Non-pigmented ciliary epithelial cell (primary cell): ENCODE measurements around the gene VEGFD.
"Not testable (repeated sequence)": the region's sequence is repeated elsewhere in the genome, so short reads cannot be mapped to it uniquely, and the experiment has no call there.

ENCODE experiments used
- DNase-seq: peaks from one replicate; pipeline ENCODE4 v3.0.0-alpha.2; 2010; ENCODE audit warnings: low read depth

The VEGFD gene

DNA sequence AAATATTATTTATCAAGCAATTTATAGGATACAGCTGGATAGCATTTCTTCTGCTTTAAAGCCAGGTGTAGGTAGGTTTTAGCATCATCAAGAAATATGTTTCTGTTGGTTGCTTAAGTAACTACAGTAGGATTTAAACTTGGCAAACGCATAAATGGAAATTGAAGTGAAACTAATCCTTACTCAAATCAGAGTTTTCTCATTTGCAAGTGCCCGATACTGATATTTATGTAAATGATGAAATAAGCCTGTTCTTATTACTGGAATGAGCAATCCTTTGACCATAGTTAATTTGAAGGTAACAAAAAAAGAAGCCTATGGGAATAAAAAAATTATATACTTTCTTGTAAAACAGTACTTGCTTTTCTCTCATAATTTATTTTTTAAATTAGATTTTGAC, 25.7 kb downstream of the VEGFD start:
- no peak for DNase-seq

GRCh38 chrX:15356444-15356843, 27.8 kb downstream of the VEGFD start:
- no peak for DNase-seq

GRCh38 chrX:15350329-15350996, 33.8 kb downstream of the VEGFD start:
- DNase-seq: no peak

DNA sequence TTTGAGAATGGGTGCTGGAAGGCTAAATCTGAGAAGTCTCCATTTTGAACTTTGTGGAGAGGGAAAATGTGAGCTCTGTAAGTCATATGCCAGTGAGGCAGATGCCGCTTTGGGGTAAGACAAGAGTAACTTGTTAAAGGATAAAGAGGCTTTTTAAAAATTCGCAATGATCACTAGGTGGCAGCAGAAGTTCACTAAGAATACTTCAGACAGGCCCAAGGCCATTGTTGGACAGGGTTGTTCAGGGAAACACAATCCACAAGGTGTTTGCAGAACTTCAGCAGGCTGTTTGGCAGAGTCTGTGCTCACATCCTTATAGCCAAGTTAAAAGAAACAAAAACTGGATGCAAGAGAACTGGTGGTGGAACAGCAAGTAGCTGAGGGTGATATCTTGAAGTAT, 35.2 kb downstream of the VEGFD start:
- DNase-seq: peak; percentile 19

DNA sequence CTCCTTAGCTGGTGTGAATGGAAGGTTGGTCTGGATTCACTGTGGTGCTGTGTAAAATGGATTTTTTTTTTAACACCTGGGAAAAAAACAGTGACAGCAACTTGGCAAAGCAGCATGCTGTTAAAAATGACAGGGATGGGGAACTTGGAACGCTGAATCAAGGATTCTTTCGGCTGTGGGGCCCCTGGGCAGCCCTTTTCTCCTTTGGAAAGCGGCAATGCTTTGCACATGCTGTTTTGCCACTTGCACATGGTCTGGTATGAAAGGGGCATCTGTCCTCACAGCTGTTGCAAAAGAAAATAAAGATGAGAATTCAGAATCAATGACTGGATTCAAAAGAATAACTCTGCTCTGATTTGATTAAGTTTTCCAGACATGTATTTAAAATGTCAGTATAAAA, 38.2 kb downstream of the VEGFD start:
- DNase-seq: no peak

GRCh38 chrX:15344106-15344505, 40.1 kb downstream of the VEGFD start:
- DNase-seq: no peak

DNA sequence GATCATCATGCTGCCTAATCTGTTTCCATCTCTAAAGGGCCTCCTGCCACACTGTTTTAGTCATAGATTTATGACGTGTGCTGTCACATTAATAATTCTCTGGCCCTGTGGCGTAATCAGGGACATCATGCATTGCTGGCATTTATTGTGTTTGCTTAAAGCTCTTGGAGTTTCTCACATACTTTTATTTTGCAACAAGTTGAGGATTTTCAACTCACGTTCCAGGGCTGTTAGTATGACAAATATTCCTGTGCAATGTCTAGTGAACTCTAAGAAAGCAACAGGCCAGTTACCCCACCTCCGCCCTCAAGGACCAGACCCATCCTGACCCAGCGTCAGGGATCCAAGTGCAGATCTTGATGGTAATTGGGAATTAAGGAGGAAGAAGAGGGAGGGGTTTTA, 41.1 kb downstream of the VEGFD start:
- no peak for DNase-seq

DNA sequence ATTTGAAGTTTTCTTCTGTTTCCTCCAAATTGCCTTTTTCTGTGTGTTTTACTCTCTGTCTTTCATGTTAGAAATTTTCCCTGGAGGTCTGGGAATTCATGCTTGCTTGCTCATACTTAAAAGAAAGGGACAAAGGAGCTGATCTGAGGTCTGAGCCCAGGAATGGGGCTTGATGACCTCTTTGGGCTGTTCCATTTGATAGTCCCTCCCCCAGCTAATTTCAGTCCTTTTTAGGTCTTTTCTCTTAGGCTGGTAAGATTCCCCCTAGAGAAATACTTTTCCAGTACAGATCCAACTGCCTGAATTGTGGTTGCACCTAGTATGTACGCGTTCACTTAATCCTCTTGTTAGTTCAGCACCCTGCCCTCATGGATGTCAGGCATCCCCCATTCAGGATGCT, 43.3 kb downstream of the VEGFD start:
- no peak for DNase-seq

DNA sequence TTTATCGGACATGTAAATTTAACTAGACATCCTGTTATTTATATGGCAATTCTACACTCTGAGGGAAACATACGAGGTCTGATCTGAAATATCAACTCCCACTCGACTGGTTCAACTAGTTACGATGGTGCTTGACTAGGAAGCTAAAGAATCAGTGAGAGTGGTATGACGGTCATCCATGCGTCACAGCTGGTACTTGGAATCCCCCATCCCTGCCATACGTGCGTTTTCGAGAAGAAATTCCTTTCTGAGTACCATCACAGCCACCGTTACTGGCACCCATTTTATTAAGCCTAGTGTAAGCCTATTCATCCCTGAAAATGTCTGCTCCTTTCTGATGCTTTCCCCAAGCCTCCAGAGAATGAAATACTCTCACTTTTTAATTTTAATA, 48.2 kb downstream of the VEGFD start:
- peak; percentile 18 for DNase-seq

- DNase-seq: peak; percentile 86
Observed at GRCh38 chrX:15335135-15336022, 48.8 kb downstream of the VEGFD start, which contains the start of gene PIGA. TSS of gene PIGA (minus strand) at chrX:15335523. CDS start at chrX:15331930, 3,593 bp downstream.

DNA sequence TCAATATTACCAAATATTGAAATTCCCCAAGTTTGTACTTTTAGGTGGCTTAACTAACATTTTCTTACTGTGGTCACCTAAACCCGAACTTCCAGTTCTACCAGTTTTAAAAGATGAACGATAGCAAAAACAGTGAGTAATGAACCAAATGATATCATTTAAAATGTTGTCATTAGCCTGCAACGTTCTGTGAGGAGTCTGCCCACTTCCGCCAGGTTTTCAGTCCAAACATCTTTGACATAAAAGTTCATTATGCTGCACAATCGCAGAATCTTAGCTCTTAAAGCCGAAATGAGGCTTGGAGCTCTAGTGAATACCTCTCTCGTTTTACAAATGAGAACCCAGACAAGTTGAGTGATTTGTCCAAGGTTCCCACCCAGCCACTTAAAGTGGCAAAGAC, 49.7 kb downstream of the VEGFD start:
- DNase-seq: no peak

DNA sequence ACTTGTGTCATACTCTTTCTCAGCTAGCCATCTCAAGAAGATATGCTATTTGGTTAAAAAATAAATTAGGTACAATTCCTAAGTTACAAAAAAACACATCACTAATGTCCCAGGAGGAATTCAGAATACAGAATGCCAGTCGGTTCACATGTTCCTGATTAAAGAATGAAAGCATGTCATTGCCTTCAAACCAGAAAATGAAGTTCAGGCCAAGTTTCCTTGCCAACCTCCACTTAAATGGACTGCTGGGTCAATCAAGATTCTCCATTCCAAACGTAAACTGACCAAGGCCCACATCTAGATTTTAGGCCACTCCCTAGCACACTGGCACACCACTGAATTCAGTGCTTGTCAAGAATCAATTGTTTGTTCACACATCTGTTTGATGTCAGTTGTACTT, 55.4 kb downstream of the VEGFD start:
- DNase-seq: no peak

- DNase-seq: no peak
Observed at GRCh38 chrX:15328131-15328530, 56.1 kb downstream of the VEGFD start.

DNA sequence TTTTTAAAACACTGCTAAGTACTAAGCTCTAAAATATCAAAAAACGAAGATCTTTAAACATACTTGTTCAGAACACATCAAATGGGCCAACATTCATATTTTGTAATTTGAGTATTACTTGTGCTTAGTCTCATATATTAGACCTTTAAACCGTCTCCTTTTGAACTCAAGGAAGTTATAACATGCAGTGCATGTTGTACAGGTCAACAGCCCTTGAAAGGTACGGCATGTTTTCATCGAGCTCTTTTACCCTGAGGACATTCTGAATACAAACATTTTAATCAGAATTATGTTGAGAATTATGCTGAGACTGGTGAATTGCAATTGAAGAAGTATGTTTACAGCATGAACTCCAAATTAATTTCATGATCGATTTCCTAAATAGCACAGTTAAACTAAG, 61.7 kb downstream of the VEGFD start:
- no peak for DNase-seq

GRCh38 chrX:15322072-15322471, 62.1 kb downstream of the VEGFD start:
- DNase-seq: no peak

DNA sequence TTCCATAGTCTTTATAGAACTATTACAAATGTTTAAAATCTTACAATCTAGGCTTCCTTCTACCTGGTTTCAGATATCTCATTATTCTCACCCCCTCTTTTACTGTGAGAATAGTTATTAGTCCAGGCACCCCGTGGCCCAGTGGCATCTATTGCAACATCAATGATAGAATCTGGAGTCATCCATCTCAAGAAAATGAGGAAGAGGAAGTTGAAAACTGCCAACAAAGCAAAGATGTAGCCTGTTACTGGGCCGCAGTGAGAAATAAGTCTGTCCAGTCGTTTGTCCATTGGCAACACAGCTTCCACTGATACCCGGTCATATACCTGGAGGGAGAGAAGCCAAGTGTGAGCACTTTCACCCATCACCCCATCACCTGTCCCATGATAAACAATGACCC, 62.8 kb downstream of the VEGFD start:
- DNase-seq: no peak

GRCh38 chrX:15320297-15320696, 63.9 kb downstream of the VEGFD start:
- no peak for DNase-seq

DNA sequence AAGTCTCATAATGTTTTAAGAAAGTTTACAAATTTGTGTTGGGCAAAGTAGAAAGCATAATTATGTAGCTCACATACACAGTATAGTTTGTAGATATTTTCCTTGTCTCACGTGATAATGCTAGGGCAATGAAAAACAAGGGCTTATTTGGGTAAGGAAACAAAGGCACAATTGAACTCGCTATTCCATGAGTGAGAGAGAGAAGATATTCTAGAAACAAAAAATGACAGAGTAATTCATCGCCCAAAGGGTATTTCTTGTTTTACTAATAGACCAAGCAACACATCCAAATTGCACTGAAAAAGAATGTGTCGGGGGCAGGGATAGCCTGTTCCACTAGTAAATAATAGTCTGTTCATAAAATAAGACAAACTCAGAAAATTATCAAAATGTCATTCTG, 65.1 kb downstream of the VEGFD start:
- no peak for DNase-seq

DNA sequence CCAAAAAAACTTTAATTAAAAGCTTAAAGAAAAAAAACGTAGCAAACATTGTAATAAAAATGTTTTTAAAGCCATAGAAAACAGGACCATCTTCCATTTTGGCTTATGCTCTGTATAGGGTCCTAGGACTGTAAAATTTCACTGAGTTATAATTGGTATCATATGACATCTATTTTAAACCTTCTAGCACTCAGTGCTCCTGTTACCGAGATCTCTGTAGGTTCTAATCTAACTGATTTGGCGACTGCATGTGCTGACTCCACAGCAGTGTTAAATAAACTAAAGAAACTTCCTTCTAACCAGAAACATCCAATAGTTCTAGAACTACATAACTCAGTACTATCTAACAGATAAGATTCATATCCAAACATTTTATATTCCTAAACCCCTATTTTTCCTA, 68.7 kb downstream of the VEGFD start, which contains the start of gene ASB11:
Gene ASB11, minus strand, starts transcription at position 132 of the 400 bp plus-strand sequence. Its CDS starts 35 bp downstream, at position 97.
- DNase-seq: no peak

DNA sequence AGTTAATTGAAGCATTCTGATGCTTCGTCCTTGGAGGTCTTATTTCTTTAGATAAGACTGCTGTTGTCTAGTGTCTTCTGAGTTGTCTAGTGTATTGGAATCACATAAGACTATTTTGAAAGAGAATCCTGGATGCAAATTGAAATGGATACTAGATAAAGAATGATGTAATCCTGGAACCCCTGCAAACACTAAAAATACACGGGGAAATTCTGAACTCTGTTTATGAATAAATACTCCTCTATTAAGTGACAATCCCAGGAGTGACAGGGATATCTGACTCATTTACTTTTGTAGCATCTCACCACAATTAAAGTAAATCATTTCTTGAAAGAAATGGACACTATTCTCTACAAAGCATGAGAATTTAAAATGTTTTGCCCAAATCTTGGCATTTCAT, 69.7 kb downstream of the VEGFD start:
- DNase-seq: no peak

DNA sequence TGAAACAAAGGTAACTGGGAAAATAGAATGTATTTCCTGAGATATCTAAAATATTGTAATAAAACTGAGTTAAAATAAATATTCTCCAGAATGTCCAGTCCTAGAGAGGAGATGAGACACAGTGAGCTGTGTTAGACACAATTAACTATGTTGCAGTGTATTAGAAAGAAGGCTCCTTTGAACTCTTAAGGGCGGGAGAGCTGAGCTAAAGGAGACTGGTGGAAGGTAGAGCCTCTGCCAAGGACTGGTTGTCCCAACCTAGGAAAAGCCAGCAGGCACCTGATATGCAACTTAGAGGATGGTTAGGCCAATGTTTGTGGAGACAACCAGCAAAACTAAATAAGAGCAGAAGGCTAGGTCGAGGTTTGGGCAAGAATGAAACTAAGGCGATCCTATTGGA, 73.1 kb downstream of the VEGFD start:
- no peak for DNase-seq

GRCh38 chrX:15310117-15310516, 74.1 kb downstream of the VEGFD start:
- no peak for DNase-seq

GRCh38 chrX:15305899-15306298, 78.3 kb downstream of the VEGFD start:
- DNase-seq: not testable (repeated sequence)
